ENCODE data around the gene ATP11C. TPM values are rescaled to one million over a fixed set of nuclear protein-coding genes. Genes with fewer than 3 reads are reported as not detected.
"Not testable (repeated sequence)": the region's sequence is repeated elsewhere in the genome, so short reads cannot be mapped to it uniquely, and the experiment has no call there.

Gene ATP11C
- total RNA-seq, 3 donors from 2014 or later, result 10.8 to 17.0 (median 13.1) TPM

DNA sequence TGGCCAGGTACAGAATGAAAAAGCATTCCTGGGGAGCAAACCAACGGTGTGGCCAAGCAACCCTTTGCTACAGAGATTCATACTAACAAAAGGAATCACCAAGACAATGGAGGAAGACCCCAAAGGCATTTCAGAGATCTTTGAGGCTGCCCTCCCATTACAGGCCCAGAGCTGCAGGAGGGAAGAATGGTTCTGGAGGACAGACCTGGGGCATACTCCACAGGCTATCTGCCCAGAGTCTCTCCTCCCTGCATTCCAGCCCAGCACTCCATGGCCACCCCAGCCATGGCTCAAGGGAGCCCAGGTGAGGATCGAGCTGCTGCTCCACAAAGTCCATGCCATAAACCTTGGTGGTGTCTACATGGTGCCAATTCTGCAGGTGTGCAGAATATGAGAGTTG lies 81.9 kb downstream of the ATP11C start:
- H3K9me3 ChIP-seq, result no peaks in the 10 kb centered on the region
- ATAC-seq, result no peak
- no peaks in the 10 kb centered on the region for H3K4me1 ChIP-seq (ENCODE audit: low read depth)
- H3K36me3 ChIP-seq (ENCODE audit: low read depth), result no peaks in the 10 kb centered on the region
- no peak overlapping the region for H3K4me3 ChIP-seq
- intact Hi-C loops (cut with DNase I, micrococcal nuclease), result no loop called here
- DNase-seq, result no peak
- no peak for TF ChIP-seq CTCF (IDR thresholded peaks at IDR 0.05)

DNA sequence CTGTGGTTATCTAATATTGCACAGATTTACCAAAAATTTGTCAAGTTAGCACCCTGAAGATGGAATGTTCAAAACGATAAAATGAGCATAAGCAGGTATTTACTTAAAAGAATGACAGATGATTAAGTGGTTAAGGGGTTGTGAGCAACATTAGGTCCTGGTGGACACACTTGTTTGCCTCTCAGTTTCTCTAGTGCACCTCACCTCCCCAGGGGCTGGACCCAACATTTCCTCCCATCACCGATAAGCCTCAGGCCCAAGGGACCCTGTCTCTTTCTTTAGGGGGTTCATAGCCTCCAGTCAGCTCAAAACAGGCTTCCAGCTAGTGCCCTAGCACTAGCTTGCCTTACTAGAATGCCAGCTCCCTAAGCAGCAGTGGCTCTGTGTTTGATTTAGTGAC lies 88.0 kb downstream of the ATP11C start:
- Histone ChIP-seq H3K4me1 (ENCODE audit: low read depth) (peaks cover 3% of the 10 kb centered on the region), H3K4me3 (no peak overlapping the region), H3K36me3 (ENCODE audit: low read depth) (no peaks in the 10 kb centered on the region), H3K9me3 (no peaks in the 10 kb centered on the region)
- no peak for DNase-seq
- ATAC-seq, result no peak
- intact Hi-C loops (cut with DNase I, micrococcal nuclease), result no loop called here
- no peak for TF ChIP-seq CTCF (IDR thresholded peaks at IDR 0.05)

DNA sequence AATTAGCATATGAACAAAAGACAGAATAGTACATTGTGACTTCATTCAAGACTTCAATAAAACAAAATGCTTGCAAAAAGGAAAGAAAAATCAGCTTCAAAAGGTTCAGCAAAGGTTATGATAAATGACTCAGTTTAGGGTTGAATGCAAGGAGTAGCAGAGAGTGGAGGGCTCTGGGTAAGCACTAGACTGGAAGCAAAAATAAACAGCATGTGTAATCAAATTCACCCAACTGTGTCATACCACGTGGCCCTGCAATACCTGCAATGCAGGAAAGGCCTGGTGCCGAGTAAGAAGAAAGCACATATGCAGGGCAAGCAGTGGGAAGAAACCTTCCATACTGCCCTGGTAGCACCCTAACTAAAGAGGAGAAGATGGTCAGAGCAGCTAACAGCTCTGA lies 88.7 kb downstream of the ATP11C start:
- Histone ChIP-seq H3K4me1 (ENCODE audit: low read depth) (peaks cover 3% of the 10 kb centered on the region), H3K9me3 (no peaks in the 10 kb centered on the region), H3K4me3 (no peak overlapping the region), H3K36me3 (ENCODE audit: low read depth) (no peaks in the 10 kb centered on the region)
- no peak for TF ChIP-seq CTCF (IDR thresholded peaks at IDR 0.05)
- intact Hi-C loops (cut with DNase I, micrococcal nuclease), result no loop called here
- ATAC-seq (peak; percentile 63), DNase-seq (peak in 1 of 3 donors; percentile 21)

DNA sequence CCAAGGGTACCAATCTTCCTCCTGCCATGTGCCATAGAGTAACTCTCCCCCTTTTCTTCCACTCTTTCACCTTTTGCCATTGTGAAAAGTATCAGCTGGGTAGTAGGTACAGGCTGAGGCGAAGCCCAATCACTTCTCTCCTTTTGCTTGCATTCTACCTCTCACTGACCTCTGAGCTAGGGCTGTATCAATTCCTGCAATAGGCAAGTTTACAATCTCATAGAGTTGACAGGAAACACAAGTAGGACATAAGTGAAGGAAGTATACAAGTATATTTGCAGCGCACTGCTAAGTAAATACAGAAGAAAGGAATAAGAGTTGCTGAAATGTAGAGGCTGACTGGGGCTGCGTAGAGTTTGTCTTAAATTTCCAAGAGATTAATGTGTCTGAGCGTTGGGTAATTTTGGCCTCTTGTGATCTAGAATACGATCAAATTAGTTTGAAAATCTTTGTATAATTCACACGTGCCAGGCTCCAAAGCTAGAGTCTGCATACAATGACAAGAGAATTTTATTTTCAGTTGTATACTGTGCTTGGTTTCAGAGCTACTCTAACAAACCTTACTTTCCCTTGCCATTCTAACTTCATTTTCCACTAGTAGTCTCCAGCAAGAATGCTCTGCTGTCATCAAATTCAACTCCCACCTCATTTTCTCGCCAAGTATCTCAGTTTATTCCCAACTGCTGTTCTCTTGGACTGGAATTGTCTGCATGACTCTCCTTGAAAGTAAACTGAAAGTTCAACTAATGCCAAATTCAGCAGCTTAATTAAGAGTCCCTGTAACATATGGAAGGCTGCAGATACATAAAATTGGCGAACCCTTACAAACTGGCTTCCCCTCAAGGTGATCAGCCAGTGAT lies 90.3 kb downstream of the ATP11C start:
- ATAC-seq, result peak; percentile 92
- Histone ChIP-seq H3K4me3 (no peak overlapping the region), H3K36me3 (ENCODE audit: low read depth) (no peaks in the 10 kb centered on the region), H3K9me3 (no peaks in the 10 kb centered on the region), H3K4me1 (ENCODE audit: low read depth) (peaks cover 3% of the 10 kb centered on the region)
- DNase-seq, result peak in 1 of 3 donors; percentile 6
- intact Hi-C loops (cut with DNase I, micrococcal nuclease), result no loop called here
- TF ChIP-seq CTCF (IDR thresholded peaks at IDR 0.05), result no peak

- DNase-seq; H3K4me3 ChIP-seq; intact Hi-C loops (cut with DNase I, micrococcal nuclease); H3K4me1 ChIP-seq (ENCODE audit: low read depth); ATAC-seq; H3K9me3 ChIP-seq; H3K36me3 ChIP-seq (ENCODE audit: low read depth): not testable (repeated sequence)
Measured at GRCh38 chrX:139836335-139836734, 96.5 kb downstream of the ATP11C start.

GRCh38 chrX:139834879-139835278 lies 98.0 kb downstream of the ATP11C start:
- Histone ChIP-seq H3K4me3 (no peak overlapping the region), H3K36me3 (ENCODE audit: low read depth) (no peaks in the 10 kb centered on the region), H3K9me3 (no peaks in the 10 kb centered on the region), H3K4me1 (ENCODE audit: low read depth) (peaks cover 6% of the 10 kb centered on the region)
- no peak for TF ChIP-seq CTCF (IDR thresholded peaks at IDR 0.05)
- ATAC-seq (no peak), DNase-seq (no peak)
- intact Hi-C loops (cut with DNase I, micrococcal nuclease), result no loop called here
